HL-60 (cell line): ENCODE results near the gene TRMT44.

Experiments
- GABPA ChIP-seq: IDR thresholded peaks from 2 replicates; pipeline ENCODE4 v1.6.1; 2012; ENCODE audit warnings: low read depth
- TF ChIP-seq, protein P1 (sequence below): IDR thresholded peaks from one replicate; pipeline ENCODE4 v1.5.1; 2011; ENCODE audit warnings: low read length, control low read depth, inconsistent platforms; ENCODE audit not compliant: insufficient read depth

GRCh38 chr4:8502371-8502770 lies 61.8 kb downstream of the TRMT44 start:
- TF ChIP-seq, protein P1, sequence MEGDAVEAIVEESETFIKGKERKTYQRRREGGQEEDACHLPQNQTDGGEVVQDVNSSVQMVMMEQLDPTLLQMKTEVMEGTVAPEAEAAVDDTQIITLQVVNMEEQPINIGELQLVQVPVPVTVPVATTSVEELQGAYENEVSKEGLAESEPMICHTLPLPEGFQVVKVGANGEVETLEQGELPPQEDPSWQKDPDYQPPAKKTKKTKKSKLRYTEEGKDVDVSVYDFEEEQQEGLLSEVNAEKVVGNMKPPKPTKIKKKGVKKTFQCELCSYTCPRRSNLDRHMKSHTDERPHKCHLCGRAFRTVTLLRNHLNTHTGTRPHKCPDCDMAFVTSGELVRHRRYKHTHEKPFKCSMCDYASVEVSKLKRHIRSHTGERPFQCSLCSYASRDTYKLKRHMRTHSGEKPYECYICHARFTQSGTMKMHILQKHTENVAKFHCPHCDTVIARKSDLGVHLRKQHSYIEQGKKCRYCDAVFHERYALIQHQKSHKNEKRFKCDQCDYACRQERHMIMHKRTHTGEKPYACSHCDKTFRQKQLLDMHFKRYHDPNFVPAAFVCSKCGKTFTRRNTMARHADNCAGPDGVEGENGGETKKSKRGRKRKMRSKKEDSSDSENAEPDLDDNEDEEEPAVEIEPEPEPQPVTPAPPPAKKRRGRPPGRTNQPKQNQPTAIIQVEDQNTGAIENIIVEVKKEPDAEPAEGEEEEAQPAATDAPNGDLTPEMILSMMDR: no peak
- TF ChIP-seq GABPA: no peak
